NCI-H446 (cell line): ENCODE measurements around the gene KLK4.
"Not testable (repeated sequence)": the region's sequence is repeated elsewhere in the genome, so short reads cannot be mapped to it uniquely, and the experiment has no call there.

Experiments
- DNase-seq, 2 experiments: peaks; one replicate each; lab custom pipeline; 2025; lab: John Stamatoyannopoulos, UW

The KLK4 gene

GRCh38 chr19:50912727-50913716 lies 1.8 kb upstream of the KLK4 start:
- no peak for DNase-seq

- DNase-seq = no peak
These were observed 956 bp upstream of the KLK4 start for GRCh38 chr19:50912102-50912599.

- no peak for DNase-seq
These were observed 473 bp downstream of the KLK4 start for GRCh38 chr19:50910722-50911121.

- peak in 1 of 2 experiments; percentile 47 for DNase-seq
These were observed 1.7 kb downstream of the KLK4 start for GRCh38 chr19:50909240-50910070.

- DNase-seq = no peak
These were observed 2.9 kb downstream of the KLK4 start for GRCh38 chr19:50908336-50908735.

GRCh38 chr19:50906217-50906616 lies 5.0 kb downstream of the KLK4 start:
- no peak for DNase-seq

GRCh38 chr19:50902640-50903039 lies 8.6 kb downstream of the KLK4 start:
- DNase-seq = no peak

- no peak for DNase-seq
These were observed 11.6 kb downstream of the KLK4 start for GRCh38 chr19:50899569-50899968.

GRCh38 chr19:50898018-50898417 lies 13.2 kb downstream of the KLK4 start:
- DNase-seq = no peak

- DNase-seq = no peak
These were observed 13.6 kb downstream of the KLK4 start for GRCh38 chr19:50897612-50898011.

GRCh38 chr19:50897191-50897607 lies 14.0 kb downstream of the KLK4 start:
- DNase-seq = no peak

- DNase-seq = no peak
These were observed 14.5 kb downstream of the KLK4 start for GRCh38 chr19:50896591-50897190.

- DNase-seq = not testable (repeated sequence)
These were observed 15.1 kb downstream of the KLK4 start for GRCh38 chr19:50896089-50896590.

GRCh38 chr19:50894478-50895356 lies 16.5 kb downstream of the KLK4 start:
- no peak for DNase-seq

GRCh38 chr19:50893047-50893736 lies 18.0 kb downstream of the KLK4 start:
- DNase-seq = no peak

- DNase-seq = no peak
These were observed 20.0 kb downstream of the KLK4 start for GRCh38 chr19:50891253-50891625.

- no peak for DNase-seq
These were observed 20.6 kb downstream of the KLK4 start for GRCh38 chr19:50890422-50891252.

- no peak for DNase-seq
These were observed 21.6 kb downstream of the KLK4 start for GRCh38 chr19:50889638-50890037.

- no peak for DNase-seq
These were observed 29.0 kb downstream of the KLK4 start for GRCh38 chr19:50882188-50882587.
